GM12864 (cell line): ENCODE measurements around the gene MPEG1.
A peak's percentile ranks its signal among the peaks of the same experiment; 100 is the strongest.

Experiments
- DNase-seq: peaks from one replicate; pipeline ENCODE4 v3.0.0-alpha.2; 2011; ENCODE audit warnings: low read depth
- H3K4me3 ChIP-seq: 2 replicates; pipeline ENCODE4 v1.5.1; 2011; ENCODE audit warnings: mild to moderate bottlenecking, low read depth, low read length, control low read depth
- TF ChIP-seq, protein P1 (sequence below): IDR thresholded peaks from 2 replicates; pipeline ENCODE4 v1.5.1; 2011; ENCODE audit warnings: low read depth, mild to moderate bottlenecking, moderate library complexity, low read length, control low read depth, inconsistent platforms; ENCODE audit errors: missing control alignments

Gene MPEG1

DNA sequence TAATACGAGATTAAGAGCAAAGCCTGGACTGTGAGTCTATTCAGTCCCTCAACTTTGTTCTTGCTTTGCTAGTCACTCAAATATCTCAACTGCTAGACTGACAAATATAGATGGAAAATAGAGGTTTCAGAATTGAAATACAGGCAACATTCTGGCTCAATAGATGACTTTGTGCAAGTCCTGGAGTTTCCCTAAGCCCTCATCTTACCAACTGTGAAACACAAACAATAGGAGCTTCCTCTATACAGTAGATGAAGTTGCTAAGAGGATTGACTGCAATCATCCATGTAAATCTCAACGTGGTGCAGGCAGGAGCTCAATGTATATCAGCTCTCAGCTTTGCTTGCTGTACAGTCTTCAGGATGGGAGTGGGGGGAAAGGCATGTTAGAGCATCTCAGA, 6.2 kb upstream of the MPEG1 start:
- no peak for DNase-seq
- TF ChIP-seq, protein P1, sequence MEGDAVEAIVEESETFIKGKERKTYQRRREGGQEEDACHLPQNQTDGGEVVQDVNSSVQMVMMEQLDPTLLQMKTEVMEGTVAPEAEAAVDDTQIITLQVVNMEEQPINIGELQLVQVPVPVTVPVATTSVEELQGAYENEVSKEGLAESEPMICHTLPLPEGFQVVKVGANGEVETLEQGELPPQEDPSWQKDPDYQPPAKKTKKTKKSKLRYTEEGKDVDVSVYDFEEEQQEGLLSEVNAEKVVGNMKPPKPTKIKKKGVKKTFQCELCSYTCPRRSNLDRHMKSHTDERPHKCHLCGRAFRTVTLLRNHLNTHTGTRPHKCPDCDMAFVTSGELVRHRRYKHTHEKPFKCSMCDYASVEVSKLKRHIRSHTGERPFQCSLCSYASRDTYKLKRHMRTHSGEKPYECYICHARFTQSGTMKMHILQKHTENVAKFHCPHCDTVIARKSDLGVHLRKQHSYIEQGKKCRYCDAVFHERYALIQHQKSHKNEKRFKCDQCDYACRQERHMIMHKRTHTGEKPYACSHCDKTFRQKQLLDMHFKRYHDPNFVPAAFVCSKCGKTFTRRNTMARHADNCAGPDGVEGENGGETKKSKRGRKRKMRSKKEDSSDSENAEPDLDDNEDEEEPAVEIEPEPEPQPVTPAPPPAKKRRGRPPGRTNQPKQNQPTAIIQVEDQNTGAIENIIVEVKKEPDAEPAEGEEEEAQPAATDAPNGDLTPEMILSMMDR, result no peak
- no peak overlapping the region for H3K4me3 ChIP-seq

DNA sequence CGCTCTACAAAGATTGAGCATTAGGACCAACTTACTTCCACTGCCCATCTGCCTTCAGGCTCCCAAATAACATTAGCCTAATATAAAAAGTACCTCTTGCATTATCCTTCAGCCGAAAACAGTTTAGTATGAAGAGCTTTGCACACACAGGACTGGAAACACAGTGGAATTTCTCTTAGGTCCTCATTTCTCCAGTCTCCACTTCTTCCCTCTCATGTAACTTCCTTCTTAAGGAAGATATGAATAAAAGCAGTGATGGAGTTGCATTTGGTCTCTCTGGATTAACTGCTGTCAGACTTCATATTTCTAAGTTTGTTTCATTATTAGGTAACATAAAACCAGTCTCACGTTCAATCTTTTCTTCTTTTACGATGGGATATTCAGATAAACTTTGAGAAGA, 5.6 kb upstream of the MPEG1 start:
- DNase-seq, result no peak
- TF ChIP-seq, protein P1, result no peak
- no peak overlapping the region for H3K4me3 ChIP-seq

DNA sequence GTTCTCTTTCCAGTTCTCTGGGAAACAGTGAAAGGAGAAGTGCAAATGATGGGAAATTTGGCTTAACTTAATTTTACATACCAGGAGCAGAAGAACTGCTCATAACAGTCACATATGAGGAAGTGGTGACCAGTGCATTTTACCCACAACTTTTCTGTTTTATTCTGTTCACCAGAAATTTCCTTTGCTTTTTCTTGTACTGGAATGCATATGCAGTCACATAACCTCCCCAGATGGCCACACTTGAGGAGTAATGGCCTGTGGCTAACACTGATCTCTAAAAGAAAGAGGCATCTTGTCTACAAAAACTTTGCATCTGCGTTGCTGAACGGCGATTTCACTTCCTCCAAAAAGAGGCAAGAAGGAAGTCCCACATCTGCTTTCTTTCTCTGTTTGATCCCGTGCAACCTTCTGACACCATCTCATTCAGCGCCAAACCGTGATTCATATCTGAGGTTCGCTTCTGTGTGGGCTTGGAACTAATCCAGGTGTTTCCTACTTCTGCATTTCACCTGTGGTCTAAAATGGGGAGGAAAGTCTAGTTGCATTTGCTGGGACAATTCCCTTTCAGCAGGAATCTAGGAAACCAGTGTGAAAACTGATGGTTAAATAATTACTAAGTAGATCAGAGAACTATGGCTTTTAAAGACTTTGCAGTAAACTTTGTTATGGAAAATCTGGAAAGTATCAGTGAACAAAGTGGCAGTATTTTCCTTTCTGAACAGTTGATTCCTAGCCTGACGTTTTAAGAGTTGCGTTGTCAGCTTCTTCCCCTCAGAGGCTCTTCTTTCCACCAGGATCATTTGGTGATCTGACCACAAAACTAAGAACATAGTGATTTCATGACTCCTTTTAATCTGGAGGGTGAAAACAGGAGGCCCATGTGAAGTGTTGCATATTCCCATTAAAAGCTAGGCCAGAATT, 4.2 kb upstream of the MPEG1 start:
- DNase-seq, result peak; percentile 99
- H3K4me3 ChIP-seq, result no peak overlapping the region
- TF ChIP-seq, protein P1, result no peak

DNA sequence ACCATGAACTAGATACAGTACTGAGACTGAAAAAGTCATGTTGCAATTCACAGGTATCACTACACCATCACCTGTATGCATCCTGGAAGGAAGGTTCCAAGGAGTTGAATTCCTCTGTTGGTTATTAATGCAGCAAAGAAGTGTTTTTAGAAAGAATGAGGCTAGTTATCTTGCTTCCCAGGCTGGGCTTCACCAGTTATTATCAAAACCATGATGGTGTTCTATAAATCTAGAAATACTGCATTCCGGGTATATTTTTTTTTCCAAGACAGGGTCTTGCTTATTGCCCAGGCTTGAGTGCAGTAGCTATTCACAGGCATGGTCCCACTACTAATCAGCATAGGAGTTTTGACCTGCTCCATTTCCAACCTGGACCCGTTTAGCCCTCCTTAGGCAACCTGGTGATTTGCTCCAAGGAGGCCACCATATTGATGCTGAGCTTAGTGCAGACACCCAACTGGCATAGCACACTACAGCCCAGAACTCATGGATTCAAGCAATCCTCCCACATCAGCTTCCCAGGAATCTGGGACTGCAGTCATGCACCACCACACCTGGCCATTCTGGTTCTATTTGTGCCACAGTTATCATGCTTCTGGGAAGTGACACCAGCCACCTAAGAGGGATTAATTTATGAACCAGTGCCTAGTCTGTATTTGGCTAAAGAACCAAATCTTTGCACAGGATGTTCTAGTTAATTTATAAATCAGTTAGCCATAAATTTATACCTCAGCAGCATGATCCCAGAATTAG, 1.6 kb upstream of the MPEG1 start:
- DNase-seq, result no peak
- no peak overlapping the region for H3K4me3 ChIP-seq
- TF ChIP-seq, protein P1, result no peak

DNA sequence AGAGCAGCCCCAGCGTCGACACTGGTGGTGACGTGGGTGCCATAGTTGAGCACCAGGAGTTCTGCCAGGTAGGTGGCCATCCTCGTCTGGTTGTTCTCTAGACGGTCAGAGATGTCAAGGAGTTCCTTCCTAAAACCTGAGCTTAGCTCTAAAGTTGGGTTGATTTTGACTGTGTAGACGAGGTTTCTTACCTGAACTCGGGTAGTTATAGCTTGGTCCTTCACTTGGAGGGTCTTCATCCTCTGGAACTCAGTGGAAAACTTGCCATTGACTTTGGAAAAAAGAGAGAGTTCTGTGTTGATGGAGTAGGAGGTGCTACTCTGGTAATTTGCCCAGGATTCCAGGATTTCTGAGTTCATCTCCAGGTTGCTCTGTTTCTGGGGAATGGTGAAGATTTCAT, 505 bp downstream of the MPEG1 start:
- peak overlapping the region; percentile 64 for H3K4me3 ChIP-seq
- TF ChIP-seq, protein P1, result no peak
- no peak for DNase-seq

DNA sequence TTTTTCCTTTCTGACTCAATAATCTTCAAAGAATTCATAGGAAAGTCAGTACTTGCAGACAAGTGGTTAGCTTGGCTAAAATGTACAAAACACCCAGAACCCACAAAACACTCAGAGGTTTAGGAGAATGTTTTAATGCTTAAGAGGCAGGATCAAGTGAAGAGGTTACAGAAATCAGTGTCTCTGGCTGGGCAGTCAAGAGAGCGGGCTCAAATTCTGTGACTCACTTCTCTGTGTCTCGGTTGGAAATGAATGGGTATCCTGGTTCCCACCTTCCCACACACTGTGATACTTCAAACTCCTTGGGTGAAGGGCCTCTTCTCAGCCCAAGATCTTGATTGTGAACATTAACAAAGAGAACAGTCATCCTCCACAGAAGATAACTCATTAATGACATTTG, 3.8 kb downstream of the MPEG1 start:
- peak overlapping the region; percentile 64 for H3K4me3 ChIP-seq
- TF ChIP-seq, protein P1, result no peak
- no peak for DNase-seq
